Kidney (tissue), 14 donors: Measurements from ENCODE around the gene PEX3. TPM values are rescaled to one million over a fixed set of nuclear protein-coding genes. Genes with fewer than 3 reads are reported as not detected.

ENCODE experiments used
- DNase-seq, 5 donors: peaks; one replicate each; pipeline ENCODE4 v3.0.0-alpha.2; 2013 to 2020
- FAIRE-seq: peaks from 2 replicates; lab custom pipeline; 2012; peaks lifted over from hg19 to GRCh38; lab: Jason Lieb, UNC
- H3K27ac ChIP-seq, 2 donors: one replicate each; pipeline ENCODE4 v1.7.0; 2013; ENCODE audit warnings: low read depth in 2 of 2, low read length in 2 of 2, inconsistent platforms in 1 of 2
- H3K27me3 ChIP-seq: one replicate; pipeline ENCODE4 v1.7.1; 2013; ENCODE audit warnings: low read length, inconsistent platforms; ENCODE audit not compliant: control insufficient read depth, insufficient read depth
- H3K36me3 ChIP-seq, 3 donors: one replicate each; pipeline versions ENCODE4 v1.7.0 to v1.7.1; 2013; ENCODE audit warnings: low read length in 3 of 3, control low read depth in 1 of 3, inconsistent platforms in 1 of 3; ENCODE audit not compliant: insufficient read depth in 3 of 3, control insufficient read depth in 2 of 3
- H3K4me1 ChIP-seq, 3 donors: one replicate each; pipeline versions ENCODE4 v1.7.0 to v1.7.1; 2013; ENCODE audit warnings: low read length in 3 of 3, inconsistent platforms in 1 of 3, low read depth in 1 of 3; ENCODE audit not compliant: control insufficient read depth in 2 of 3, insufficient read depth in 2 of 3
- H3K4me3 ChIP-seq, 3 donors: one replicate each; pipeline versions ENCODE4 v1.7.0 to v1.8.1; 2013; ENCODE audit warnings: low read length in 3 of 3, control low read depth in 1 of 3, inconsistent platforms in 1 of 3
- H3K9ac ChIP-seq, 3 donors: one replicate each; pipeline versions ENCODE4 v1.7.0 to v1.7.1; 2013; ENCODE audit warnings: low read length in 3 of 3, control low read depth in 1 of 3, inconsistent platforms in 1 of 3
- H3K9me3 ChIP-seq, 3 donors: one replicate each; pipeline versions ENCODE4 v1.7.0 to v1.7.1; 2013; ENCODE audit warnings: low read length in 3 of 3, control low read depth in 1 of 3, inconsistent platforms in 1 of 3; ENCODE audit not compliant: control insufficient read depth in 2 of 3, insufficient read depth in 1 of 3
- CTCF ChIP-seq: IDR thresholded peaks from 3 replicates; pipeline ENCODE4 v1.5.1; 2012; ENCODE audit warnings: mild to moderate bottlenecking, moderate library complexity, borderline replicate concordance; ENCODE audit not compliant: insufficient read depth; ENCODE audit errors: extremely low read depth
- intact Hi-C: fragments of 100-400 bp; cut with DNase I; formaldehyde crosslinking; loops from one replicate; pipeline ENCODE4 v1.11.1; 2022
- polyA plus RNA-seq: library from polyadenylated mRNA; stranded (reverse); fragments of 350-450 nt; fragmentation: Illumina TruSeq; extraction: RNeasy Lipid Tissue Mini Kit (QIAGEN cat#74804); gene quantifications from one replicate; pipeline ENCODE4 v1.2.3, GENCODE V29; 2014; ENCODE audit warnings: low read depth, low replicate concordance; ENCODE audit not compliant: insufficient read depth
- total RNA-seq: library from RNA; stranded (reverse); fragmentation: NEBNext Ultra II Directional; extraction: Animal tissue kit (Norgen Biotek cat#: 25700); gene quantifications from one replicate; pipeline ENCODE4 v1.2.1, GENCODE V29; 2021
- donor health status: control.
- donor health status: control.
- donor health status: control.
- donor health status: control.
- donor health status: control.
- donor health status: DM: yes; HTN: yes; CAD: no.
- donor health status: Normal renal cell carcinoma (clear cell type).

PEX3 gene
- total and polyA plus RNA-seq, 2 donors from 2014 or later: 28.6 to 31.7 TPM

GRCh38 chr6:143414769-143415168 lies 35.8 kb upstream of the PEX3 start:
- intact Hi-C loops: no loop called here
- H3K36me3 ChIP-seq: no peaks in the 10 kb centered on the region
- H3K4me3 ChIP-seq: no peak overlapping the region
- no peak for TF ChIP-seq CTCF
- no peak overlapping the region for H3K9ac ChIP-seq
- H3K27ac ChIP-seq: no peak overlapping the region
- DNase-seq (no peak), FAIRE-seq (no peak)
- H3K27me3 ChIP-seq: no peaks in the 10 kb centered on the region
- H3K9me3 ChIP-seq: no peaks in the 10 kb centered on the region
- H3K4me1 ChIP-seq: no peaks in the 10 kb centered on the region

- H3K9me3 ChIP-seq: no peaks in the 10 kb centered on the region
- FAIRE-seq (no peak), DNase-seq (no peak)
- no peak overlapping the region for H3K9ac ChIP-seq
- intact Hi-C loops: no loop called here
- no peaks in the 10 kb centered on the region for H3K27me3 ChIP-seq
- no peak overlapping the region for H3K27ac ChIP-seq
- H3K4me1 ChIP-seq: no peaks in the 10 kb centered on the region
- no peak overlapping the region for H3K4me3 ChIP-seq
- no peak for TF ChIP-seq CTCF
- no peaks in the 10 kb centered on the region for H3K36me3 ChIP-seq
Observed at GRCh38 chr6:143419526-143419925, 31.1 kb upstream of the PEX3 start.

- TF ChIP-seq CTCF: no peak
- no peaks in the 10 kb centered on the region for H3K4me1 ChIP-seq
- H3K4me3 ChIP-seq: no peak overlapping the region
- DNase-seq: peak in 1 of 5 donors; percentile 7
- H3K9ac ChIP-seq: no peak overlapping the region
- FAIRE-seq: no peak
- intact Hi-C loops: loop anchor here (10.0 kb wide), 1 partner anchor 731 kb away; no protein-coding TSS in a partner anchor
- H3K9me3 ChIP-seq: no peaks in the 10 kb centered on the region
- H3K36me3 ChIP-seq: no peaks in the 10 kb centered on the region
- H3K27ac ChIP-seq: no peak overlapping the region
- H3K27me3 ChIP-seq: no peaks in the 10 kb centered on the region
Observed at GRCh38 chr6:143426026-143426425, 24.6 kb upstream of the PEX3 start.
